GM21717 (cell line): ENCODE measurements around the gene PSD4.

Experiments used
- ATAC-seq: cut with Tn5 transposase; IDR thresholded peaks from one replicate; pipeline ENCODE4 v1.9.1; 2021; ENCODE audit warnings: mild to moderate bottlenecking, moderate library complexity; ENCODE audit not compliant: unreplicated experiment

PSD4 gene

GRCh38 chr2:113219889-113220641 is 46.3 kb downstream of the PSD4 start:
- ATAC-seq = no peak

GRCh38 chr2:113220970-113221708 is 47.4 kb downstream of the PSD4 start:
- no peak for ATAC-seq

GRCh38 chr2:113221846-113222245 is 48.1 kb downstream of the PSD4 start:
- no peak for ATAC-seq

- ATAC-seq = no peak
Observed at GRCh38 chr2:113223813-113224212, 50.0 kb downstream of the PSD4 start.

- ATAC-seq = no peak
Observed at GRCh38 chr2:113224647-113225236, 51.0 kb downstream of the PSD4 start.

- no peak for ATAC-seq
Observed at GRCh38 chr2:113225263-113226259, 51.8 kb downstream of the PSD4 start.

GRCh38 chr2:113226462-113226861 is 52.7 kb downstream of the PSD4 start:
- ATAC-seq = no peak

GRCh38 chr2:113227290-113227689 is 53.5 kb downstream of the PSD4 start:
- ATAC-seq = no peak

GRCh38 chr2:113227698-113228097 is 53.9 kb downstream of the PSD4 start:
- no peak for ATAC-seq

GRCh38 chr2:113228351-113228750 is 54.6 kb downstream of the PSD4 start:
- ATAC-seq = no peak

GRCh38 chr2:113228991-113229716 is 55.4 kb downstream of the PSD4 start:
- no peak for ATAC-seq

GRCh38 chr2:113229795-113230194 is 56.0 kb downstream of the PSD4 start:
- no peak for ATAC-seq

GRCh38 chr2:113230531-113230930 is 56.8 kb downstream of the PSD4 start:
- no peak for ATAC-seq

- ATAC-seq = no peak
Observed at GRCh38 chr2:113231064-113231463, 57.3 kb downstream of the PSD4 start.

- ATAC-seq = no peak
Observed at GRCh38 chr2:113232123-113232522, 58.4 kb downstream of the PSD4 start.

- no peak for ATAC-seq
Observed at GRCh38 chr2:113232740-113233139, 59.0 kb downstream of the PSD4 start.

GRCh38 chr2:113233593-113234550 is 60.1 kb downstream of the PSD4 start:
- ATAC-seq = no peak

- no peak for ATAC-seq
Observed at GRCh38 chr2:113234721-113235346, 61.1 kb downstream of the PSD4 start.
